ENCODE results near the gene TRIM52. TPM values are rescaled to one million over a fixed set of nuclear protein-coding genes. Genes with fewer than 3 reads are reported as not detected.

TRIM52 gene
- polyA plus RNA-seq, 1 of the 3 experiments (the other 2 are of a cell fraction), result 6.4 TPM

DNA sequence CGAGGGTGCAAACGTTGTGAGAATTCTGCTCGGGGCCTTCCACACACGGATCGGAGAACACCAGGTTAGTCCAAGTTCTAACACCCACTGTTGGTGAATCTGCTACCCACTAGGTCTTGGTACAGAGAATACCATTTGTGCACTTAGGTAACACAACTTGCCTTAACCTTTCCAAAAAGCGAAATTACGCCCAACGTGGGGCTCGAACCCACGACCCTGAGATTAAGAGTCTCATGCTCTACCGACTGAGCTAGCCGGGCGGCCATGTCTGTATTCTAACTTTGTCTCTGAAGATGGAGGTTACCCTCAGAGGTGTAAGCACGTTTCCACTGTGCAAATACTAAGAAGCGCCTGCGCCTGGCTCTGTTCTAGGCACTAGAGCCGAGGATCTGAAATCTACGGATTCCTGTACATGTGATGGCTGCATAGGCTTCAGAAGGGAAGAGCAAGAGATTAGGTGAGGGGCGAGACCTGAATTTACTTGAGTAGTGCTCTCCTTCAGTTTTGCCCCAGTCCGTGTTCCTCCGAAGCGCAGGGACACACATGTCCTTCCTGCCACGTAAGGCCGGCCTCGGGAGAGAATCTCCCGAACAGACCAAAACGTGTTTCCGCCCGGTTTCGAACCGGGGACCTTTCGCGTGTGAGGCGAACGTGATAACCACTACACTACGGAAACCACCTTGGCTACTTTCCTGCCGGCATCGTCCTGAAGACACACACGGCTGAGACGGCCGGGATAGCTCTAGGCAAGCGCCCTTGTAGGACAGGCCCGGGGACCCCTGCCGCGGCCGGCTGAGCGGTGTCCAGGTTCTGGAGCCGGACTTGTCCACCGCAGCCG is 38.9 kb downstream of the TRIM52 start (continued):
- TF ChIP-seq, protein P1, sequence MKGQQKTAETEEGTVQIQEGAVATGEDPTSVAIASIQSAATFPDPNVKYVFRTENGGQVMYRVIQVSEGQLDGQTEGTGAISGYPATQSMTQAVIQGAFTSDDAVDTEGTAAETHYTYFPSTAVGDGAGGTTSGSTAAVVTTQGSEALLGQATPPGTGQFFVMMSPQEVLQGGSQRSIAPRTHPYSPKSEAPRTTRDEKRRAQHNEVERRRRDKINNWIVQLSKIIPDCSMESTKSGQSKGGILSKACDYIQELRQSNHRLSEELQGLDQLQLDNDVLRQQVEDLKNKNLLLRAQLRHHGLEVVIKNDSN (IDR thresholded peaks at IDR 0.05; ENCODE audit: borderline replicate concordance, low read depth), result no peak; the same call in 1 of the 2 replicates
- no peak for TF ChIP-seq EZH2phosphoT487 (IDR thresholded peaks at IDR 0.05; ENCODE audit: borderline replicate concordance, low read depth)
- TF ChIP-seq, protein P2, sequence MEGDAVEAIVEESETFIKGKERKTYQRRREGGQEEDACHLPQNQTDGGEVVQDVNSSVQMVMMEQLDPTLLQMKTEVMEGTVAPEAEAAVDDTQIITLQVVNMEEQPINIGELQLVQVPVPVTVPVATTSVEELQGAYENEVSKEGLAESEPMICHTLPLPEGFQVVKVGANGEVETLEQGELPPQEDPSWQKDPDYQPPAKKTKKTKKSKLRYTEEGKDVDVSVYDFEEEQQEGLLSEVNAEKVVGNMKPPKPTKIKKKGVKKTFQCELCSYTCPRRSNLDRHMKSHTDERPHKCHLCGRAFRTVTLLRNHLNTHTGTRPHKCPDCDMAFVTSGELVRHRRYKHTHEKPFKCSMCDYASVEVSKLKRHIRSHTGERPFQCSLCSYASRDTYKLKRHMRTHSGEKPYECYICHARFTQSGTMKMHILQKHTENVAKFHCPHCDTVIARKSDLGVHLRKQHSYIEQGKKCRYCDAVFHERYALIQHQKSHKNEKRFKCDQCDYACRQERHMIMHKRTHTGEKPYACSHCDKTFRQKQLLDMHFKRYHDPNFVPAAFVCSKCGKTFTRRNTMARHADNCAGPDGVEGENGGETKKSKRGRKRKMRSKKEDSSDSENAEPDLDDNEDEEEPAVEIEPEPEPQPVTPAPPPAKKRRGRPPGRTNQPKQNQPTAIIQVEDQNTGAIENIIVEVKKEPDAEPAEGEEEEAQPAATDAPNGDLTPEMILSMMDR (IDR thresholded peaks at IDR 0.05), result no peak
- peak; percentile 46; the same call in 1 of the 2 replicates for TF ChIP-seq RCOR1 (IDR thresholded peaks at IDR 0.05; ENCODE audit: low read length)
- peak; percentile 57; the same call in 1 of the 2 replicates for TF ChIP-seq RXRA (IDR thresholded peaks at IDR 0.05; ENCODE audit: borderline replicate concordance, low read depth)
- TF ChIP-seq NRF1 (IDR thresholded peaks at IDR 0.05; ENCODE audit: low read depth, low read length), result no peak; the same call in 1 of the 2 replicates
- TF ChIP-seq, protein P3, sequence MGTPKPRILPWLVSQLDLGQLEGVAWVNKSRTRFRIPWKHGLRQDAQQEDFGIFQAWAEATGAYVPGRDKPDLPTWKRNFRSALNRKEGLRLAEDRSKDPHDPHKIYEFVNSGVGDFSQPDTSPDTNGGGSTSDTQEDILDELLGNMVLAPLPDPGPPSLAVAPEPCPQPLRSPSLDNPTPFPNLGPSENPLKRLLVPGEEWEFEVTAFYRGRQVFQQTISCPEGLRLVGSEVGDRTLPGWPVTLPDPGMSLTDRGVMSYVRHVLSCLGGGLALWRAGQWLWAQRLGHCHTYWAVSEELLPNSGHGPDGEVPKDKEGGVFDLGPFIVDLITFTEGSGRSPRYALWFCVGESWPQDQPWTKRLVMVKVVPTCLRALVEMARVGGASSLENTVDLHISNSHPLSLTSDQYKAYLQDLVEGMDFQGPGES (IDR thresholded peaks at IDR 0.05; ENCODE audit: low read depth, low read length), result no peak
- TF ChIP-seq RFX5 (IDR thresholded peaks at IDR 0.05; ENCODE audit: low read length), result no peak
- peak; percentile 14; the same call in 1 of the 2 replicates for TF ChIP-seq SIN3A (IDR thresholded peaks at IDR 0.05; ENCODE audit: borderline replicate concordance, low read depth, low read length)
- TF ChIP-seq MXI1 (IDR thresholded peaks at IDR 0.05; ENCODE audit: low read depth, low read length), result peak; percentile 81
- TF ChIP-seq POLR2AphosphoS5 (IDR thresholded peaks at IDR 0.05; ENCODE audit: low read depth, low read length), result no peak
- no peak for TF ChIP-seq FOXJ3 (CRISPR knock-in tag; IDR thresholded peaks at IDR 0.05)
- TF ChIP-seq ELF1 (IDR thresholded peaks at IDR 0.05), result peak; percentile 13; the same call in 1 of the 2 replicates
- TF ChIP-seq FOSL2 (IDR thresholded peaks at IDR 0.05; ENCODE audit: borderline replicate concordance, low read depth), result peak; percentile 49; the same call in 1 of the 2 replicates
- TF ChIP-seq GABPA (IDR thresholded peaks at IDR 0.05; ENCODE audit: low read depth), result peak; percentile 50
- no peak for TF ChIP-seq EP300 (IDR thresholded peaks at IDR 0.05; ENCODE audit: borderline replicate concordance in 1 of 2, low read depth in 1 of 2, low read length in 1 of 2)
- TF ChIP-seq MEF2A (IDR thresholded peaks at IDR 0.05; ENCODE audit: borderline replicate concordance, low read depth), result no peak
- TF ChIP-seq RAD21 (IDR thresholded peaks at IDR 0.05; ENCODE audit: low read length), result no peak

Data from SK-N-SH (cell line).